Fibroblast of mammary gland (primary cell): ENCODE data around the gene PTPMT1.
A peak's percentile ranks its signal among the peaks of the same experiment; 100 is the strongest.

ENCODE experiments used
- DNase-seq: peaks from one replicate; pipeline ENCODE4 v3.0.0-alpha.2; 2010; ENCODE audit warnings: low read depth
- H3K4me3 ChIP-seq: 2 replicates; pipeline ENCODE4 v1.5.1; 2011; ENCODE audit warnings: low read depth, mild to moderate bottlenecking, low read length, moderate library complexity; ENCODE audit not compliant: control insufficient read depth
- CTCF ChIP-seq: conservative IDR thresholded peaks from 2 replicates; pipeline ENCODE4 v1.5.1; 2011; ENCODE audit warnings: low read depth, low read length, inconsistent platforms; ENCODE audit not compliant: control insufficient read depth, insufficient read depth

The PTPMT1 gene

GRCh38 chr11:47611348-47611794 lies 46.0 kb downstream of the PTPMT1 start:
- DNase-seq: no peak
- no peak for TF ChIP-seq CTCF
- no peak overlapping the region for H3K4me3 ChIP-seq

GRCh38 chr11:47615249-47615648 lies 49.9 kb downstream of the PTPMT1 start:
- TF ChIP-seq CTCF: no peak
- DNase-seq: no peak
- H3K4me3 ChIP-seq: no peak overlapping the region

DNA sequence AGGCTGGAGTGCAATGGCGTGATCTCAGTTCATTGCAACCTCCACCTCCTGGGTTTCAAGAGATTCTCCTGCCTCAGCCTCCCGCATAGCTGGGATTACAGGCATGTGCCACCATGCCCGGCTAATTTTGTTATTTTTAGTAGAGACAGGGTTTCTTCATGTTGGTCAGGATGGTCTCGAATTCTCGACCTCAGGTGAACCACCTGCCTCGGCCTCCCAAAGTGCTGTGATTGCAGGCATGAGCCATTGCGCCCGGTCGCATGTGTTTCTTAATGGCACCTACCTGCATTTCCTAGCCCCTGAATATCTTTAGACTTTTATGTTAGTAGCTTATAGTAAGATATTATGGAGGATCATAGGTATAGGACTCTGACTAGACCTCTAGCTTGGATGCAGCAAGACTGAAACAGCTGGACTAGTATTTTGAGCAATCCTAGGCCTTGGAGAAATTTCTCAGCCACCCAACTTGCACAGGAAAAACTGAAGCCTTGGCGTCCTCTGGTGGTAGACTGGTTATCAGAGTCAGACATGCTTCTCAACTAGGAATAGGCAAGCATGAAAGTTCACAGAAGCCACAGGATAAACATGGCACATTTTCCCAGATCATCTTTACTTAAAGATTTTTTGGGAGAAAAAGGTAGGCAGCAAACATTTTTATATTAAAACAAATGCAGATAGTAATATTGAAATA lies 51.5 kb downstream of the PTPMT1 start:
- no peak overlapping the region for H3K4me3 ChIP-seq
- DNase-seq: peak; percentile 85
- TF ChIP-seq CTCF: peak; percentile 99

DNA sequence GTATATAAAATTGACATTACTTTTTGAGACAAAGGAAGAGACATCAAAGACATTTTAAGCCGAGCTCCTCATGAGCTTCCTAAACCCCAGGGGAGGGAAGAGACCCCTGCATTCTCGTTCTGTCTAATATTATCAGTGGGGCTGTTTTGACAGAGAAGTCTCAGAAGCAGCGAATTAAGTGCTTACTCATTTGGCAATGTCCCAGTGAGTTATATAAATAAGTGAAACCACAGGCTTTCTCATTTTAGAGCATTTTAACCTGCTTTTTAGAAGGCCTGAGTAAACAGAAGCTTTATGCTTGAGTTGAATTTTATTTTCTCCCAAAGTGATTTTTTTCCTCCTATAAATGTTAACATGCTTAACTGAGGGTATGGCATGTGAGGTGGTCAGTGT lies 52.0 kb downstream of the PTPMT1 start:
- TF ChIP-seq CTCF: no peak
- peak; percentile 70 for DNase-seq
- H3K4me3 ChIP-seq: no peak overlapping the region

- DNase-seq: no peak
- TF ChIP-seq CTCF: no peak
- H3K4me3 ChIP-seq: no peak overlapping the region
Observed at GRCh38 chr11:47620836-47621378, 55.5 kb downstream of the PTPMT1 start.
